GM23338 (cell line): Measurements from ENCODE around the gene LTBR. TPM values are rescaled to one million over a fixed set of nuclear protein-coding genes. Genes with fewer than 3 reads are reported as not detected.

Source experiments
- ATAC-seq: fragments of 200-7000 bp; cut with Tn5 transposase; 3 replicates; pipeline ENCODE4 v1.9.1; 2020
- DNase-seq: peaks from one replicate; pipeline ENCODE4 v3.0.0-alpha.2; 2015; ENCODE audit warnings: low spot score
- H2AFZ ChIP-seq: fragments of 200-600 bp; sonication (generic); 2 replicates; pipeline ENCODE4 v1.8.0; 2016; ENCODE audit warnings: antibody characterized with exemption, mild to moderate bottlenecking, moderate library complexity
- H3F3A ChIP-seq: fragments of 200-600 bp; sonication (generic); replicated peaks from 2 replicates; pipeline ENCODE4 v1.8.0; 2017; ENCODE audit warnings: antibody characterized with exemption, mixed run types, low read depth
- H3K27ac ChIP-seq: fragments of 200-600 bp; sonication (generic); 2 replicates; pipeline ENCODE4 v1.6.1; 2016; ENCODE audit warnings: low read depth
- H3K27me3 ChIP-seq: fragments of 200-600 bp; sonication (generic); 2 replicates; pipeline ENCODE4 v1.8.0; 2016; ENCODE audit warnings: mild to moderate bottlenecking, mixed run types, moderate library complexity; ENCODE audit not compliant: insufficient read depth
- H3K36me3 ChIP-seq: fragments of 200-600 bp; sonication (generic); 2 replicates; pipeline ENCODE4 v1.8.0; 2016; ENCODE audit warnings: mild to moderate bottlenecking; ENCODE audit not compliant: insufficient read depth
- H3K4me1 ChIP-seq: fragments of 200-600 bp; sonication (generic); 2 replicates; pipeline ENCODE4 v1.8.0; 2016; ENCODE audit warnings: mild to moderate bottlenecking, moderate library complexity; ENCODE audit not compliant: insufficient read depth
- H3K4me2 ChIP-seq: fragments of 200-600 bp; sonication (generic); 2 replicates; pipeline ENCODE4 v1.7.1; 2017; ENCODE audit warnings: mixed run types
- H3K4me3 ChIP-seq: fragments of 200-600 bp; sonication (generic); 2 replicates; pipeline ENCODE4 v1.6.1; 2016; ENCODE audit warnings: mixed run types
- H3K79me2 ChIP-seq: fragments of 200-600 bp; sonication (generic); replicated peaks from 2 replicates; pipeline ENCODE4 v1.8.0; 2017; ENCODE audit warnings: mild to moderate bottlenecking; ENCODE audit not compliant: insufficient read depth
- H3K9me2 ChIP-seq: fragments of 200-600 bp; sonication (generic); 2 replicates; pipeline ENCODE4 v1.8.0; 2017; ENCODE audit not compliant: insufficient read depth
- H4K20me1 ChIP-seq: fragments of 200-600 bp; sonication (generic); replicated peaks from 2 replicates; pipeline ENCODE4 v1.8.0; 2017; ENCODE audit warnings: mild to moderate bottlenecking; ENCODE audit not compliant: insufficient read depth
- H3K27ac Mint-ChIP-seq: 2 replicates; pipeline ENCODE4 v1.8.0; 2020; ENCODE audit warnings: inconsistent platforms, mild to moderate bottlenecking, moderate library complexity, mixed read lengths
- H3K27me3 Mint-ChIP-seq: 3 replicates; pipeline ENCODE4 v1.8.0; 2022; ENCODE audit warnings: low read depth, mild to moderate bottlenecking, moderate library complexity, mixed read lengths, inconsistent platforms; ENCODE audit not compliant: insufficient read depth, poor library complexity
- H3K36me3 Mint-ChIP-seq: 3 replicates; pipeline ENCODE4 v1.8.0; 2021; ENCODE audit warnings: low read depth, mild to moderate bottlenecking, inconsistent platforms, moderate library complexity, mixed read lengths
- H3K4me1 Mint-ChIP-seq: 3 replicates; pipeline ENCODE4 v1.8.0; 2020; ENCODE audit warnings: mild to moderate bottlenecking, inconsistent platforms, mixed read lengths
- H3K4me3 Mint-ChIP-seq: 3 replicates; pipeline ENCODE4 v1.8.0; 2021; ENCODE audit warnings: moderate library complexity, mild to moderate bottlenecking, inconsistent platforms, mixed read lengths
- H3K9me3 Mint-ChIP-seq: 3 replicates; pipeline ENCODE4 v1.8.0; 2020; ENCODE audit warnings: moderate library complexity, mild to moderate bottlenecking, inconsistent platforms, mixed read lengths
- NANOG ChIP-seq: IDR thresholded peaks from 2 replicates; pipeline ENCODE4 v1.6.1; 2016; ENCODE audit warnings: antibody characterized with exemption, borderline replicate concordance
- POLR2AphosphoS5 ChIP-seq: IDR thresholded peaks from 2 replicates; pipeline ENCODE4 v1.6.1; 2016; ENCODE audit warnings: antibody characterized with exemption, low read depth
- REST ChIP-seq: IDR thresholded peaks from one replicate; pipeline ENCODE4 v1.6.1; 2018; ENCODE audit warnings: antibody characterized with exemption; ENCODE audit not compliant: unreplicated experiment
- ZNF462 ChIP-seq: fragments of 250-450 bp; sonication (Bioruptor Pico); IDR thresholded peaks from 2 replicates; pipeline ENCODE4 v1.5.0; 2020; ENCODE audit warnings: mild to moderate bottlenecking, moderate library complexity
- polyA plus RNA-seq: library from polyadenylated mRNA; unstranded; fragments of >200 nt; fragmentation: Nextera tagmentation; extraction: Ambion mirVana; gene quantifications from 2 replicates; pipeline ENCODE4 v1.2.1, GENCODE V29; 2016
- total RNA-seq: library from RNA; depleted of rRNA; stranded (reverse); fragments of >200 nt; shearing (Covaris generic); gene quantifications from 2 replicates; pipeline ENCODE4 v1.2.3, GENCODE V29; 2014

Gene LTBR
- total and polyA plus RNA-seq, 2 experiments from 2014 or later, result 6.1 to 6.8 TPM

- TF ChIP-seq ZNF462 (CRISPR knock-in tag) (no peak), REST (no peak)
Observed at GRCh38 chr12:6340745-6341416, 43.1 kb upstream of the LTBR start (continued).

GRCh38 chr12:6341417-6342139, 42.4 kb upstream of the LTBR start, which contains the start of gene TNFRSF1A:
Gene TNFRSF1A, minus strand, starts transcription at chr12:6342076. Its CDS starts 262 bp downstream, at chr12:6341814.
- peak within 1 kb of the TSS; percentile 96 for H3K4me2 ChIP-seq
- Mint-ChIP-seq H3K27ac (peak within 1 kb of the TSS; percentile 91), H3K9me3 (no peaks in the 10 kb centered on the region), H3K4me1 (peaks cover 18% of the 10 kb centered on the region), H3K4me3 (no peak within 1 kb of the TSS), H3K36me3 (peaks cover 6% of the 10 kb centered on the region), H3K27me3 (peaks cover 6% of the 10 kb centered on the region)
- H3K9me2 ChIP-seq, result peaks cover 2% of the 10 kb centered on the region; the same call in 1 of the 2 replicates
- H3F3A ChIP-seq, result peaks cover 17% of the 10 kb centered on the region
- H3K4me3 ChIP-seq, result peak within 1 kb of the TSS; percentile 96
- H4K20me1 ChIP-seq, result 0 out of 2 replicates have a peak, but pooled peaks cover 3% of the 10 kb centered on the region
- H3K36me3 ChIP-seq, result no peaks in the 10 kb centered on the region
- ATAC-seq (peak; percentile 50), DNase-seq (peak; percentile 78)
- no peak within 1 kb of the TSS for H2AFZ ChIP-seq
- TF ChIP-seq POLR2AphosphoS5 (0 out of 2 replicates have a peak, but pooled peaks have one; percentile 48), NANOG (no peak)
- no peaks in the 10 kb centered on the region for H3K27me3 ChIP-seq
- H3K79me2 ChIP-seq, result peaks cover 51% of the 10 kb centered on the region
- H3K4me1 ChIP-seq, result peaks cover 63% of the 10 kb centered on the region
- H3K27ac ChIP-seq, result peak within 1 kb of the TSS; percentile 90
